Measurements from ENCODE around the gene FGF21.

GRCh38 chr19:48802623-48803022 lies 47.3 kb downstream of the FGF21 start:
- TF ChIP-seq POLR2A (IDR thresholded peaks at IDR 0.05) (no peak), CTCF (IDR thresholded peaks at IDR 0.05) (no peak), POLR2AphosphoS5 (IDR thresholded peaks at IDR 0.05) (no peak), EP300 (IDR thresholded peaks at IDR 0.05) (no peak)
